K562 (cell line): ENCODE measurements around the gene GCGR. TPM values are rescaled to one million over a fixed set of nuclear protein-coding genes. Genes with fewer than 3 reads are reported as not detected.

Experiments used
- ATAC-seq: fragments of 200-7000 bp; cut with Tn5 transposase; 3 replicates; pipeline ENCODE4 v1.9.1; 2020; ENCODE audit warnings: moderate library complexity
- BruUV-seq: library from RNA; stranded (reverse); fragments of 400-500 nt; replicated peaks from 2 replicates; lab custom pipeline; 2021; lab: Mats Ljungman, UMichigan
- CTCF ChIA-PET: fragments of 300-600 bp; formaldehyde crosslinking; extraction: SDS; loops from one replicate; lab custom pipeline; 2021; ENCODE audit warnings: low intra/inter-chr PET ratio; lab: Yijun Ruan, JAX
- POLR2A ChIA-PET: fragments of 300-600, 350-650 bp; sonication (Branson Sonifier 250); formaldehyde crosslinking; extraction: SDS; loops from one replicate; lab custom pipeline; 2021; ENCODE audit warnings: antibody characterized with exemption, inconsistent platforms; lab: Yijun Ruan, JAX
- DNase-seq, 4 experiments: peaks; one replicate each; pipeline versions ENCODE4 v3.0.0 to v3.0.0-alpha.2; 2011 to 2018; ENCODE audit warnings: low spot score in 3 of 4, mixed read lengths in 3 of 4; ENCODE audit errors: extremely low read depth in 1 of 4
- FAIRE-seq: peaks from 2 replicates; lab custom pipeline; 2011; peaks lifted over from hg19 to GRCh38; lab: Jason Lieb, UNC
- H2AFZ ChIP-seq: 2 replicates; pipeline ENCODE4 v1.6.0; 2011; ENCODE audit warnings: low read depth, low read length, control low read depth, inconsistent platforms
- H3K27ac ChIP-seq: fragments of 200-600 bp; 3 replicates; pipeline ENCODE4 v1.8.0; 2011; ENCODE audit warnings: low read depth, mild to moderate bottlenecking, control low read depth, inconsistent platforms, low read length, moderate library complexity, mixed read lengths; ENCODE audit errors: extremely low read depth
- H3K27me3 ChIP-seq, 2 experiments: fragments of 300-600 bp in 1 of 2; 2 replicates in 1 of 2; 3 replicates in 1 of 2; pipeline versions ENCODE4 v1.6.0 to v1.8.0; 2011; ENCODE audit warnings: inconsistent platforms in 2 of 2, low read length in 2 of 2, mild to moderate bottlenecking in 1 of 2, mixed read lengths in 1 of 2, moderate library complexity in 1 of 2; ENCODE audit not compliant: control insufficient read depth in 2 of 2, insufficient read depth in 2 of 2
- H3K36me3 ChIP-seq: fragments of 300-600 bp; 3 replicates; pipeline ENCODE4 v1.8.0; 2011; ENCODE audit warnings: mild to moderate bottlenecking, low read length, inconsistent platforms; ENCODE audit not compliant: control insufficient read depth, insufficient read depth
- H3K4me1 ChIP-seq, 2 experiments: fragments of 200-600 bp in 1 of 2; replicated peaks in 1 of 2; 2 replicates in 1 of 2; 3 replicates in 1 of 2; pipeline versions ENCODE4 v1.5.1 to v1.8.0; 2011; ENCODE audit warnings: inconsistent platforms in 2 of 2, low read length in 2 of 2, mild to moderate bottlenecking in 1 of 2, mixed read lengths in 1 of 2, moderate library complexity in 1 of 2; ENCODE audit not compliant: control insufficient read depth in 2 of 2, insufficient read depth in 2 of 2
- H3K4me2 ChIP-seq: 2 replicates; pipeline ENCODE4 v1.6.1; 2011; ENCODE audit warnings: low read length, control low read depth, inconsistent platforms, mixed read lengths; ENCODE audit not compliant: insufficient read depth
- H3K4me3 ChIP-seq: fragments of 200-600 bp; sonication (generic), shearing (Covaris generic); 2 replicates; pipeline ENCODE4 v1.5.1; 2016; ENCODE audit warnings: control low read depth, inconsistent platforms
- H3K79me2 ChIP-seq: fragments of 200-600 bp; 3 replicates; pipeline ENCODE4 v1.8.0; 2011; ENCODE audit warnings: low read length, inconsistent platforms; ENCODE audit not compliant: control insufficient read depth, insufficient read depth
- H3K9ac ChIP-seq, 2 experiments: 2 replicates each; pipeline versions ENCODE4 v1.6.0 to v1.6.1; 2011; ENCODE audit warnings: low read depth in 2 of 2, low read length in 2 of 2, control low read depth in 1 of 2, inconsistent platforms in 1 of 2, mild to moderate bottlenecking in 1 of 2, mixed read lengths in 1 of 2; ENCODE audit not compliant: insufficient read depth in 1 of 2
- H3K9me1 ChIP-seq: one replicate; pipeline ENCODE4 v1.6.0; 2011; ENCODE audit warnings: inconsistent platforms, mild to moderate bottlenecking, low read length, moderate library complexity; ENCODE audit not compliant: control insufficient read depth, insufficient read depth
- H3K9me3 ChIP-seq: replicated peaks from 2 replicates; pipeline ENCODE4 v1.5.1; 2011; ENCODE audit warnings: low read depth, low read length, inconsistent platforms; ENCODE audit not compliant: control insufficient read depth, insufficient read depth
- H4K20me1 ChIP-seq: replicated peaks from 2 replicates; pipeline ENCODE4 v1.6.1; 2011; ENCODE audit warnings: low read length, inconsistent platforms, mixed read lengths; ENCODE audit not compliant: control insufficient read depth, insufficient read depth
- ARID3A ChIP-seq: IDR thresholded peaks from 2 replicates; pipeline ENCODE4 v1.6.1; 2012; ENCODE audit warnings: low read depth, low read length, improper control_type of control experiment, borderline replicate concordance
- CREBBP ChIP-seq: IDR thresholded peaks from one replicate; pipeline ENCODE4 v1.6.1; 2012; ENCODE audit warnings: low read depth, mild to moderate bottlenecking, control low read depth, inconsistent platforms, low read length
- DMBX1 ChIP-seq: fragments of 250-450 bp; sonication (Bioruptor Pico); IDR thresholded peaks from 2 replicates; pipeline ENCODE4 v1.8.0; 2022; ENCODE audit warnings: inconsistent platforms, mild to moderate bottlenecking, moderate library complexity, borderline replicate concordance
- HOMEZ ChIP-seq: fragments of 250-450 bp; sonication (Bioruptor Pico); IDR thresholded peaks from 2 replicates; pipeline ENCODE4 v1.4.0; 2020; ENCODE audit warnings: mild to moderate bottlenecking, moderate library complexity
- POLR2A ChIP-seq: fragments of 450-650 bp; conservative IDR thresholded peaks from 2 replicates; pipeline ENCODE4 v1.6.1; 2016
- RAD51 ChIP-seq: fragments of 450-650 bp; IDR thresholded peaks from 2 replicates; pipeline ENCODE4 v1.7.1; 2016; ENCODE audit warnings: low read depth, mild to moderate bottlenecking, borderline replicate concordance
- RERE ChIP-seq: sonication (generic); formaldehyde crosslinking; IDR thresholded peaks from 2 replicates; pipeline ENCODE4 v1.8.0; 2023; ENCODE audit warnings: missing genetic modification reagents, mild to moderate bottlenecking, borderline replicate concordance
- RUNX1 ChIP-seq: sonication (generic); IDR thresholded peaks from 2 replicates; pipeline ENCODE4 v1.6.1; 2016; ENCODE audit warnings: antibody characterized with exemption, low read depth
- TFE3 ChIP-seq: fragments of 450-650 bp; formaldehyde crosslinking; IDR thresholded peaks from 2 replicates; pipeline ENCODE4 v1.4.0; 2020; ENCODE audit warnings: mild to moderate bottlenecking, mixed read lengths
- USF1 ChIP-seq: sonication (generic); formaldehyde crosslinking; IDR thresholded peaks from 2 replicates; pipeline ENCODE4 v1.9.0; 2022; ENCODE audit warnings: mild to moderate bottlenecking, missing genetic modification reagents
- ZNF696 ChIP-seq: fragments of 250-450 bp; sonication (Bioruptor Pico); conservative IDR thresholded peaks from 2 replicates; pipeline ENCODE4 v1.4.0; 2020; ENCODE audit warnings: mild to moderate bottlenecking, moderate library complexity
- WGBS: fragments of 100-300 bp; shearing (Covaris generic); methylation state at CpG from one replicate; pipeline ENCODE4 v1.1.6; 2016; ENCODE audit warnings: low coverage, mixed read lengths; ENCODE audit not compliant: insufficient coverage; ENCODE audit errors: missing lambda C conversion rate; 5-methylcytosine and 5-hydroxymethylcytosine counted together
- in situ Hi-C: fragments of 300-500 bp; cut with MboI; formaldehyde crosslinking; loops from 4 replicates; pipeline ENCODE4 v1.15.0; 2018; ENCODE audit warnings: inconsistent platforms, mixed read lengths
- intact Hi-C: fragments of 100-400 bp; cut with micrococcal nuclease; formaldehyde crosslinking; loops from 2 replicates; pipeline ENCODE4 v1.14.2; 2022
- polyA plus RNA-seq, 8 experiments: library from polyadenylated mRNA; depleted of rRNA in 4 of 8; stranded (reverse) in 5 of 8; unstranded in 3 of 8; fragments of >200 nt; fragmentation: Nextera tagmentation in 2 of 8; fragmentation: Illumina TruSeq in 1 of 8; extraction: Ambion mirVana in 2 of 8; extraction: Trizol in 1 of 8; gene quantifications; 2 replicates each; pipeline versions ENCODE4 v1.2.1 to v1.2.3, GENCODE V29; 2011 to 2014; ENCODE audit warnings: inconsistent platforms in 1 of 8, missing spikeins in 1 of 8
- total RNA-seq, 7 experiments: library from RNA; depleted of rRNA in 6 of 7; stranded (reverse); fragments of >200 nt in 6 of 7; fragmentation: Illumina TruSeq in 2 of 7; extraction: Trizol in 2 of 7; gene quantifications; 2 replicates each; pipeline versions ENCODE4 v1.2.1 to v1.2.3, GENCODE V29; 2011 to 2021; ENCODE audit warnings: low replicate concordance in 1 of 7

Gene GCGR
- total and polyA plus RNA-seq, 9 of the 15 experiments (the other 6 are each of a cell fraction or from before 2014, with no cell fraction given) = not detected

DNA sequence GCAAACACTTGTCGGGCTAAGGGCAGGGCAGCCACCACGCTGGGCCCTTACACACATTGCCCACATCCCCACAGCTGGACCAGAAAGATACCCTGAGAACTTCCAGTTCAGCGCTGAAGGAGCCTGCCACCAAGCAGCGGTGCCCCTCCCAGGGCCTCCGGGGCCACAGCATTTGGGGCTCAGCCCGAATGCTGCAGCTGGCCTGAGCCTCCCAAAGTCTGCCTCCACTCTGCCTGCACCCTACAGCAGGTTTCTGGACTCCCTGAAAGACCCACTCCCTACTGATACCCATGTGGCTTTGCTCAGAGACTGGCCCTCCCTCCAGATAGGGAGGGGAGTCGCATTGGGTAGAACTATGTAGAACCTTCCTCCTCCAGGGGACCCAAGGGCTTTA, 27.6 kb downstream of the GCGR start:
- Histone ChIP-seq H3K27me3 (no peaks in the 10 kb centered on the region), H3K9ac (peak overlapping the region; percentile 75 to 96), H3K4me2 (peak overlapping the region; percentile 89), H3K4me1 (peaks cover 25 to 65% of the 10 kb centered on the region in 2 experiments), H3K36me3 (no peaks in the 10 kb centered on the region), H3K4me3 (peak overlapping the region; percentile 52), H2AFZ (peak overlapping the region; percentile 64), H3K27ac (peak overlapping the region; percentile 76), H3K79me2 (peaks cover 28% of the 10 kb centered on the region; the same call in 2 of the 3 replicates), H3K9me1 (no peaks in the 10 kb centered on the region), H3K9me3 (no peaks in the 10 kb centered on the region), H4K20me1 (no peaks in the 10 kb centered on the region)
- POLR2A ChIA-PET = interaction anchor here (3.6 kb wide), 1 partner anchor 11 kb away, joined by 25 read pairs; no protein-coding TSS in a partner anchor
- peak; percentile 9 for ATAC-seq
- in situ Hi-C loops (no loop called here), intact Hi-C loops (no loop called here)
- peak in 1 of 4 experiments; percentile 32 for DNase-seq
- FAIRE-seq = peak; percentile 89
- no TSS peak for BruUV-seq
- 52% methylated on average over 7 of the region's 7 CpGs for WGBS
- CTCF ChIA-PET = no interaction called here
- TF ChIP-seq RERE (CRISPR knock-in tag) (0 out of 2 replicates have a peak, but pooled peaks have one; percentile 9), RAD51 (no peak), RUNX1 (no peak), DMBX1 (0 out of 2 replicates have a peak, but pooled peaks have one; percentile 18), POLR2A (no peak), CREBBP (no peak), HOMEZ (CRISPR knock-in tag) (no peak), USF1 (CRISPR knock-in tag) (0 out of 2 replicates have a peak, but pooled peaks have one; percentile 5), ZNF696 (CRISPR knock-in tag) (no peak), TFE3 (CRISPR knock-in tag) (no peak), ARID3A (no peak)
